Thoracic aorta endothelial cell (primary cell): ENCODE data around the gene MBNL2. TPM values are rescaled to one million over a fixed set of nuclear protein-coding genes. Genes with fewer than 3 reads are reported as not detected.

Source experiments
- small RNA-seq: library from RNA; depleted of rRNA; stranded (forward); fragments of <200 nt; gene quantifications from one replicate; pipeline ENCODE3, GENCODE V24; 2012
- total RNA-seq: library from RNA; depleted of rRNA; stranded (reverse); fragments of >200 nt; gene quantifications from 2 replicates; pipeline ENCODE4 v1.2.3, GENCODE V29; 2012

MBNL2 gene
- total RNA-seq = 125 and 144 TPM in 2 replicates

GRCh38 chr13:97221989-97222700, at the start of gene MBNL2:
Gene MBNL2, plus strand, starts transcription at chr13:97222333. Its CDS starts 53,903 bp downstream, at chr13:97276236.

GRCh38 chr13:97433727-97434396, 211.7 kb downstream of the MBNL2 start, which contains the start of gene RAP2A:
Gene RAP2A, plus strand, starts transcription at chr13:97434169. Its CDS starts 302 bp downstream, at chr13:97434471.

Small RNA genes lying within 50 kb of the gene (small RNA-seq; reads per million reads assigned to genes)
- not detected for gene AL442067.1
- gene RNA5SP37 = not detected

Other genes with a start within 250 kb of the MBNL2 start
- not detected in 2 replicates for gene OXGR1, start 227.9 kb upstream of the MBNL2 start, total RNA-seq
- 80.2 and 87.3 TPM in 2 replicates for gene RAP2A, start 211.8 kb downstream of the MBNL2 start, total RNA-seq